ENCODE results near the gene WWC2. TPM values are rescaled to one million over a fixed set of nuclear protein-coding genes. Genes with fewer than 3 reads are reported as not detected.
"Not testable (repeated sequence)": the region's sequence is repeated elsewhere in the genome, so short reads cannot be mapped to it uniquely, and the experiment has no call there.

Gene WWC2
- total and polyA plus RNA-seq, 5 donors from 2014 or later = 0.14 to 0.51 (median 0.27) TPM; not detected in 1

DNA sequence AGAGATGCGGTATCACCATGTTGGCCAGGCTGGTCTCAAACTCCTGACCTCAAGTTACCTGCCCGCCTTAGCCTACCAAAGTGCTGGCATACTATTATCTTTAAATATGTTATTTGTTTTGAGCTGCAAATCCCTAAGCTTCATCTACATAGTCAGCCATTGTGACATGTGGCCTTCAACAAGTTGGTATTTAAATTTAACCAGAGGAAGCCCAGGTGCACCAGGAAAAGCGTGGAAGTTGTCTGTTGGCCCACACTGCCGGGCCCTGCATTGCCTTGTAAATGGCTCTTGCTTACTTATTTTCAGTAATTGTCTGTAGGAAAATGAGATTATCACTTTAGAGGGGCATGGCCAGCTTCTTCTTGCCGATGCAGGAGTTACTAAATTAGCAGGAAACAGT is 6.0 kb downstream of the WWC2 start:
- H3K27ac Mint-ChIP-seq = no peak overlapping the region
- peaks cover 39% of the 10 kb centered on the region for H3K27me3 Mint-ChIP-seq
- H3K27ac ChIP-seq (ENCODE audit: insufficient read depth, low read length, poor library complexity, severe bottlenecking) = no peak overlapping the region
- H3K4me1 ChIP-seq (ENCODE audit: control insufficient read depth, insufficient read depth, low read length, poor library complexity, severe bottlenecking) = peaks cover 2% of the 10 kb centered on the region
- no peak for DNase-seq
- no peak overlapping the region for H3K4me3 ChIP-seq (ENCODE audit: low read depth, low read length)
- no peaks in the 10 kb centered on the region for H3K9me3 ChIP-seq (ENCODE audit: control insufficient read depth in 2 of 2, low read length in 2 of 2)
- H3K36me3 Mint-ChIP-seq = no peaks in the 10 kb centered on the region
- H3K36me3 ChIP-seq (ENCODE audit: control insufficient read depth, insufficient read depth, low read length) = no peaks in the 10 kb centered on the region
- ATAC-seq (ENCODE audit: low read depth in 2 of 2) = no peak
- peaks cover 0 to 2% (median 0%) of the 10 kb centered on the region in 7 donors for H3K9me3 Mint-ChIP-seq
- H3K27me3 ChIP-seq (ENCODE audit: control insufficient read depth, insufficient read depth, low read length) = peaks cover 22% of the 10 kb centered on the region
- no peak overlapping the region for H3K4me3 Mint-ChIP-seq
- H3K4me1 Mint-ChIP-seq = peaks cover 0 to 4% (median under 1%) of the 10 kb centered on the region in 4 donors

- no peak overlapping the region for H3K27ac ChIP-seq (ENCODE audit: insufficient read depth, low read length, poor library complexity, severe bottlenecking)
- peaks cover 0 to 2% (median 0%) of the 10 kb centered on the region in 4 donors for H3K4me1 Mint-ChIP-seq
- no peak for ATAC-seq (ENCODE audit: low read depth in 2 of 2)
- H3K27me3 Mint-ChIP-seq = peaks cover 22% of the 10 kb centered on the region
- H3K36me3 Mint-ChIP-seq = no peaks in the 10 kb centered on the region
- no peaks in the 10 kb centered on the region for H3K9me3 ChIP-seq (ENCODE audit: control insufficient read depth in 2 of 2, low read length in 2 of 2)
- DNase-seq = no peak
- H3K4me3 ChIP-seq (ENCODE audit: low read depth, low read length) = no peak overlapping the region
- H3K27me3 ChIP-seq (ENCODE audit: control insufficient read depth, insufficient read depth, low read length) = peaks cover 8% of the 10 kb centered on the region
- H3K4me1 ChIP-seq (ENCODE audit: control insufficient read depth, insufficient read depth, low read length, poor library complexity, severe bottlenecking) = no peaks in the 10 kb centered on the region
- peaks cover 0 to 2% (median 0%) of the 10 kb centered on the region in 7 donors for H3K9me3 Mint-ChIP-seq
- no peak overlapping the region for H3K27ac Mint-ChIP-seq
- no peaks in the 10 kb centered on the region for H3K36me3 ChIP-seq (ENCODE audit: control insufficient read depth, insufficient read depth, low read length)
- no peak overlapping the region for H3K4me3 Mint-ChIP-seq
Measured at GRCh38 chr4:183106839-183107238, 7.8 kb downstream of the WWC2 start.

GRCh38 chr4:183107891-183108459 is 8.9 kb downstream of the WWC2 start:
- DNase-seq (no peak), ATAC-seq (ENCODE audit: low read depth in 2 of 2) (no peak)
- no peak overlapping the region for H3K4me3 ChIP-seq (ENCODE audit: low read depth, low read length)
- H3K9me3 ChIP-seq (ENCODE audit: control insufficient read depth in 2 of 2, low read length in 2 of 2) = no peaks in the 10 kb centered on the region
- Mint-ChIP-seq H3K4me1 (no peaks in the 10 kb centered on the region), H3K4me3 (no peak overlapping the region), H3K36me3 (no peaks in the 10 kb centered on the region), H3K27ac (peak overlapping the region in 1 of 3 donors; percentile 56), H3K27me3 (peaks cover 16% of the 10 kb centered on the region), H3K9me3 (peaks cover 0 to 4% (median 0%) of the 10 kb centered on the region in 7 donors)
- H3K4me1 ChIP-seq (ENCODE audit: control insufficient read depth, insufficient read depth, low read length, poor library complexity, severe bottlenecking) = no peaks in the 10 kb centered on the region
- no peaks in the 10 kb centered on the region for H3K36me3 ChIP-seq (ENCODE audit: control insufficient read depth, insufficient read depth, low read length)
- H3K27me3 ChIP-seq (ENCODE audit: control insufficient read depth, insufficient read depth, low read length) = peaks cover 4% of the 10 kb centered on the region
- H3K27ac ChIP-seq (ENCODE audit: insufficient read depth, low read length, poor library complexity, severe bottlenecking) = no peak overlapping the region

DNA sequence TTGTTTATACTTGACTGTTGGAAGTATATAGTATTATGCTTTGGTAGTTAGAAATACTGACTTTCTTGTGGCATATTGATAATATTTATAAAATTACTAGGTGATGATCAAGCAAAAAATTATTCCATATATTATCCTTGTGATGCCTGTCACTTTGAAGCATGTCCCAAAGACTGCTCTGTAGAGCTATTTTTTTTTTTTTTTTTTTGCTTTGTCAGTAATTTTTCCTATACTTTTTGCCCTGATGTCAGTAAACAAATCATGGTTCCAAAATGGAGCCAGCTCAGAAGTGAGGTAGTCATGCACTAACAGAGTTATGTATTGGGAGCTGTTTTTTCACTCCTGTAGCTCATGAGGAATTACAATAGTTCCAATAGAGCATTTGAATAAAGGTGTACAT is 11.2 kb downstream of the WWC2 start:
- H3K27ac Mint-ChIP-seq = no peak overlapping the region
- ATAC-seq (ENCODE audit: low read depth in 2 of 2) (no peak), DNase-seq (no peak)
- H3K27me3 ChIP-seq (ENCODE audit: control insufficient read depth, insufficient read depth, low read length) = peaks cover 2% of the 10 kb centered on the region
- no peak overlapping the region for H3K27ac ChIP-seq (ENCODE audit: insufficient read depth, low read length, poor library complexity, severe bottlenecking)
- H3K9me3 Mint-ChIP-seq = peaks cover 0 to 4% (median 0%) of the 10 kb centered on the region in 7 donors
- no peaks in the 10 kb centered on the region for H3K36me3 ChIP-seq (ENCODE audit: control insufficient read depth, insufficient read depth, low read length)
- H3K4me3 Mint-ChIP-seq = no peak overlapping the region
- H3K4me3 ChIP-seq (ENCODE audit: low read depth, low read length) = no peak overlapping the region
- no peaks in the 10 kb centered on the region for H3K36me3 Mint-ChIP-seq
- H3K4me1 Mint-ChIP-seq = no peaks in the 10 kb centered on the region
- H3K4me1 ChIP-seq (ENCODE audit: control insufficient read depth, insufficient read depth, low read length, poor library complexity, severe bottlenecking) = no peaks in the 10 kb centered on the region
- peaks cover 8% of the 10 kb centered on the region for H3K27me3 Mint-ChIP-seq
- H3K9me3 ChIP-seq (ENCODE audit: control insufficient read depth in 2 of 2, low read length in 2 of 2) = no peaks in the 10 kb centered on the region

- Histone ChIP-seq H3K27me3 (ENCODE audit: control insufficient read depth, insufficient read depth, low read length) (peaks cover 1% of the 10 kb centered on the region), H3K27ac (ENCODE audit: insufficient read depth, low read length, poor library complexity, severe bottlenecking) (no peak overlapping the region), H3K4me1 (ENCODE audit: control insufficient read depth, insufficient read depth, low read length, poor library complexity, severe bottlenecking) (no peaks in the 10 kb centered on the region), H3K9me3 (ENCODE audit: control insufficient read depth in 2 of 2, low read length in 2 of 2) (no peaks in the 10 kb centered on the region), H3K4me3 (ENCODE audit: low read depth, low read length) (no peak overlapping the region), H3K36me3 (ENCODE audit: control insufficient read depth, insufficient read depth, low read length) (no peaks in the 10 kb centered on the region)
- Mint-ChIP-seq H3K27me3 (peaks cover 12% of the 10 kb centered on the region), H3K4me3 (no peak overlapping the region), H3K9me3 (peaks cover 0 to 4% (median 0%) of the 10 kb centered on the region in 7 donors), H3K27ac (no peak overlapping the region), H3K36me3 (no peaks in the 10 kb centered on the region), H3K4me1 (no peaks in the 10 kb centered on the region)
- DNase-seq (no peak), ATAC-seq (ENCODE audit: low read depth in 2 of 2) (no peak)
Measured at GRCh38 chr4:183111452-183111885, 12.4 kb downstream of the WWC2 start.

DNA sequence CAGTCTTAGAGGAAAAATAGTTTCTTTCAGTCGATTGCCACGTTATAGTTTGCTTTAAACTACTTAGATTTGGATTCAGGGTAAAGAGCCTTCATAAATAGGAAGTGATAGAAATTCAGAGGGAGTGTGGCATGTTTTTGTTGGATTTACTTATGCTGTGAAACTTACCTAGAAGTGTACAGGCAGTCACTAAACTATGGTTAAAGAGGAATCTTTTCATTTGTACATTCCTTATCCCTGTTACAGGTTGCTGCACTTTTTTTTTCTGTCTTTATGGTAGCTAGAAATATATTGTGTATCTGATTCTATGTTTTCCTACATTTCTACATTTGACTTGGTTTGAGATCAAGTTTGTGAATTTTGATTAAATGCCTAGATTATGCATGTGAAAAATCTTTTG is 19.1 kb downstream of the WWC2 start:
- no peaks in the 10 kb centered on the region for H3K36me3 Mint-ChIP-seq
- H3K4me1 Mint-ChIP-seq = no peaks in the 10 kb centered on the region
- no peak overlapping the region for H3K27ac Mint-ChIP-seq
- no peaks in the 10 kb centered on the region for H3K4me1 ChIP-seq (ENCODE audit: control insufficient read depth, insufficient read depth, low read length, poor library complexity, severe bottlenecking)
- H3K27me3 ChIP-seq (ENCODE audit: control insufficient read depth, insufficient read depth, low read length) = no peaks in the 10 kb centered on the region
- no peaks in the 10 kb centered on the region for H3K36me3 ChIP-seq (ENCODE audit: control insufficient read depth, insufficient read depth, low read length)
- DNase-seq = no peak
- no peaks in the 10 kb centered on the region for H3K9me3 Mint-ChIP-seq
- ATAC-seq (ENCODE audit: low read depth in 2 of 2) = no peak
- H3K4me3 Mint-ChIP-seq = no peak overlapping the region
- H3K9me3 ChIP-seq (ENCODE audit: control insufficient read depth in 2 of 2, low read length in 2 of 2) = no peaks in the 10 kb centered on the region
- no peak overlapping the region for H3K4me3 ChIP-seq (ENCODE audit: low read depth, low read length)
- H3K27me3 Mint-ChIP-seq = peaks cover 4% of the 10 kb centered on the region
- H3K27ac ChIP-seq (ENCODE audit: insufficient read depth, low read length, poor library complexity, severe bottlenecking) = no peak overlapping the region

DNA sequence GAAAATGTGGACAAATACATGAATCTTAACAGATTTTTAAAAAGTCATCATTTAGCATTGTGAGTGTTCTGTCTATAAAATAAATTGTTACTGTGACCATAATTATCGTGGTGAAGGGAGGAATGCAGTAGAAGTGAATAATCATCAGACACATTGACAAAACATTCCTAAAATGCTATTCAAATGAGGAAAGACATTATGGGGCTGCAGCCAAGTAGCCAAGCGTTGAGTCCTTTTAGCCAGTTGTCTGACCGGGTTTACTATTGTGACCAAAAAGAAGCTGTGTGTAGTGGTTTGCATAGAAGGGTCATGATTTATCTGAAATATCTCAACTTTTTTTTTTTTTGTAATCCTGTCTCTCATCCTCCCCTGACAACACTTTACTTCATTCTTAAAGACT is 19.5 kb downstream of the WWC2 start:
- Mint-ChIP-seq H3K27me3 (peaks cover 4% of the 10 kb centered on the region), H3K4me1 (no peaks in the 10 kb centered on the region), H3K36me3 (no peaks in the 10 kb centered on the region), H3K4me3 (no peak overlapping the region), H3K27ac (no peak overlapping the region), H3K9me3 (no peaks in the 10 kb centered on the region)
- DNase-seq = no peak
- H3K27me3 ChIP-seq (ENCODE audit: control insufficient read depth, insufficient read depth, low read length) = no peaks in the 10 kb centered on the region
- no peak overlapping the region for H3K27ac ChIP-seq (ENCODE audit: insufficient read depth, low read length, poor library complexity, severe bottlenecking)
- no peak for ATAC-seq (ENCODE audit: low read depth in 2 of 2)
- H3K4me1 ChIP-seq (ENCODE audit: control insufficient read depth, insufficient read depth, low read length, poor library complexity, severe bottlenecking) = no peaks in the 10 kb centered on the region
- H3K4me3 ChIP-seq (ENCODE audit: low read depth, low read length) = no peak overlapping the region
- H3K36me3 ChIP-seq (ENCODE audit: control insufficient read depth, insufficient read depth, low read length) = no peaks in the 10 kb centered on the region
- no peaks in the 10 kb centered on the region for H3K9me3 ChIP-seq (ENCODE audit: control insufficient read depth in 2 of 2, low read length in 2 of 2)

GRCh38 chr4:183121660-183122059 is 22.6 kb downstream of the WWC2 start:
- not testable (repeated sequence) for H3K9me3 ChIP-seq (ENCODE audit: control insufficient read depth in 2 of 2, low read length in 2 of 2); H3K36me3 ChIP-seq (ENCODE audit: control insufficient read depth, insufficient read depth, low read length); H3K4me3 ChIP-seq (ENCODE audit: low read depth, low read length); H3K4me1 ChIP-seq (ENCODE audit: control insufficient read depth, insufficient read depth, low read length, poor library complexity, severe bottlenecking); ATAC-seq (ENCODE audit: low read depth in 2 of 2); H3K27me3 ChIP-seq (ENCODE audit: control insufficient read depth, insufficient read depth, low read length); H3K4me1 Mint-ChIP-seq; H3K36me3 Mint-ChIP-seq; DNase-seq; H3K27ac Mint-ChIP-seq; H3K4me3 Mint-ChIP-seq; H3K9me3 Mint-ChIP-seq; H3K27me3 Mint-ChIP-seq; H3K27ac ChIP-seq (ENCODE audit: insufficient read depth, low read length, poor library complexity, severe bottlenecking)
